COLO668 (cell line): Measurements from ENCODE around the gene SUV39H2.
"Not testable (repeated sequence)": the region's sequence is repeated elsewhere in the genome, so short reads cannot be mapped to it uniquely, and the experiment has no call there.

Experiments used
- DNase-seq: peaks from one replicate; lab custom pipeline; 2025; ENCODE audit not compliant: unreplicated experiment; lab: John Stamatoyannopoulos, UW

The SUV39H2 gene

GRCh38 chr10:14873090-14873760 lies 5.4 kb upstream of the SUV39H2 start:
- DNase-seq = no peak

- DNase-seq = no peak
These were observed 2.7 kb upstream of the SUV39H2 start for GRCh38 chr10:14875941-14876340.

- no peak for DNase-seq
These were observed 1.9 kb upstream of the SUV39H2 start for GRCh38 chr10:14876764-14877163.

- DNase-seq = peak; percentile 44
These were observed 660 bp downstream of the SUV39H2 start for GRCh38 chr10:14879124-14879927.

- DNase-seq = no peak
These were observed 1.2 kb downstream of the SUV39H2 start for GRCh38 chr10:14879928-14880193.

GRCh38 chr10:14880229-14880628 lies 1.6 kb downstream of the SUV39H2 start:
- no peak for DNase-seq

GRCh38 chr10:14884082-14884481 lies 5.4 kb downstream of the SUV39H2 start:
- DNase-seq = no peak

GRCh38 chr10:14889318-14889717 lies 10.7 kb downstream of the SUV39H2 start:
- no peak for DNase-seq

GRCh38 chr10:14891151-14891550 lies 12.5 kb downstream of the SUV39H2 start:
- DNase-seq = no peak

- no peak for DNase-seq
These were observed 25.7 kb downstream of the SUV39H2 start for GRCh38 chr10:14904316-14904732.

GRCh38 chr10:14904864-14905263 lies 26.2 kb downstream of the SUV39H2 start:
- DNase-seq = no peak

- DNase-seq = no peak
These were observed 27.2 kb downstream of the SUV39H2 start for GRCh38 chr10:14905890-14906289.

- DNase-seq = no peak
These were observed 28.1 kb downstream of the SUV39H2 start for GRCh38 chr10:14906765-14907164.

- not testable (repeated sequence) for DNase-seq
These were observed 28.9 kb downstream of the SUV39H2 start for GRCh38 chr10:14907591-14907990.

GRCh38 chr10:14909101-14909500 lies 30.4 kb downstream of the SUV39H2 start:
- DNase-seq = no peak

- DNase-seq = no peak
These were observed 32.3 kb downstream of the SUV39H2 start for GRCh38 chr10:14910953-14911352.

GRCh38 chr10:14911801-14912200 lies 33.1 kb downstream of the SUV39H2 start:
- no peak for DNase-seq

- DNase-seq = no peak
These were observed 37.9 kb downstream of the SUV39H2 start for GRCh38 chr10:14916600-14916999.

GRCh38 chr10:14917827-14918226 lies 39.2 kb downstream of the SUV39H2 start:
- DNase-seq = no peak

- no peak for DNase-seq
These were observed 40.3 kb downstream of the SUV39H2 start for GRCh38 chr10:14918964-14919363.

GRCh38 chr10:14924013-14924412 lies 45.3 kb downstream of the SUV39H2 start:
- no peak for DNase-seq

- DNase-seq = no peak
These were observed 46.6 kb downstream of the SUV39H2 start for GRCh38 chr10:14925268-14925667.

- DNase-seq = peak; percentile 14
These were observed 47.4 kb downstream of the SUV39H2 start for GRCh38 chr10:14926061-14926470.
